DND-41 (cell line): Measurements from ENCODE around the gene ZBED4.

Experiments
- ATAC-seq: fragments of 200-7000 bp; cut with Tn5 transposase; 3 replicates; pipeline ENCODE4 v1.9.1; 2021; ENCODE audit warnings: low read depth; ENCODE audit not compliant: insufficient read depth
- DNase-seq: peaks from one replicate; pipeline ENCODE4 v3.0.0-alpha.2; 2020
- H2AFZ ChIP-seq: 2 replicates; pipeline ENCODE4 v1.6.0; 2012; ENCODE audit warnings: low read depth, low read length
- H3K27ac ChIP-seq: 2 replicates; pipeline ENCODE4 v1.5.1; 2012; ENCODE audit warnings: low read length, inconsistent platforms
- H3K27me3 ChIP-seq: fragments of 200-600 bp; sonication (generic); 2 replicates; pipeline ENCODE4 v1.6.0; 2012; ENCODE audit warnings: low read length, mild to moderate bottlenecking, inconsistent platforms; ENCODE audit not compliant: insufficient read depth, poor library complexity
- H3K36me3 ChIP-seq: 2 replicates; pipeline ENCODE4 v1.5.1; 2012; ENCODE audit warnings: low read length, inconsistent platforms; ENCODE audit not compliant: insufficient read depth
- H3K4me1 ChIP-seq: 2 replicates; pipeline ENCODE4 v1.5.1; 2012; ENCODE audit warnings: mild to moderate bottlenecking, low read length; ENCODE audit not compliant: insufficient read depth
- H3K4me2 ChIP-seq: 2 replicates; pipeline ENCODE4 v1.6.0; 2012; ENCODE audit warnings: mild to moderate bottlenecking, moderate library complexity, low read length, inconsistent platforms; ENCODE audit not compliant: insufficient read depth
- H3K4me3 ChIP-seq, 2 experiments: fragments of 200-600 bp in 1 of 2; shearing (Covaris generic) in 1 of 2; 2 replicates each; pipeline ENCODE4 v1.5.1; 2012 to 2016; ENCODE audit warnings: inconsistent platforms in 2 of 2, low read length in 2 of 2, mild to moderate bottlenecking in 2 of 2, low read depth in 1 of 2, moderate library complexity in 1 of 2
- H3K79me2 ChIP-seq: 2 replicates; pipeline ENCODE4 v1.6.0; 2012; ENCODE audit warnings: low read length, inconsistent platforms; ENCODE audit not compliant: insufficient read depth
- H3K9ac ChIP-seq: 2 replicates; pipeline ENCODE4 v1.6.0; 2012; ENCODE audit warnings: low read depth, mild to moderate bottlenecking, inconsistent platforms, low read length, moderate library complexity
- H3K9me3 ChIP-seq: 2 replicates; pipeline ENCODE4 v1.5.1; 2012; ENCODE audit warnings: low read length, moderate library complexity, mild to moderate bottlenecking, inconsistent platforms; ENCODE audit not compliant: insufficient read depth, severe bottlenecking
- H4K20me1 ChIP-seq: 2 replicates; pipeline ENCODE4 v1.6.0; 2012; ENCODE audit warnings: low read length; ENCODE audit not compliant: insufficient read depth
- CTCF ChIP-seq: IDR thresholded peaks from 2 replicates; pipeline ENCODE4 v1.5.1; 2012; ENCODE audit warnings: borderline replicate concordance, low read length, moderate library complexity, mild to moderate bottlenecking; ENCODE audit not compliant: poor library complexity, severe bottlenecking; ENCODE audit errors: extremely low read depth
- EZH2 ChIP-seq: IDR thresholded peaks from 3 replicates; pipeline ENCODE4 v1.6.1; 2012; ENCODE audit warnings: borderline replicate concordance, low read depth, mild to moderate bottlenecking, moderate library complexity, low read length, inconsistent platforms; ENCODE audit not compliant: severe bottlenecking

Gene ZBED4

GRCh38 chr22:49863931-49864330 lies 10.3 kb downstream of the ZBED4 start:
- TF ChIP-seq CTCF (no peak), EZH2 (no peak)
- Histone ChIP-seq H3K4me1 (peaks cover 22% of the 10 kb centered on the region), H4K20me1 (peaks cover 56% of the 10 kb centered on the region), H3K27me3 (no peaks in the 10 kb centered on the region), H3K9me3 (peaks cover 8% of the 10 kb centered on the region), H3K36me3 (peaks cover 7% of the 10 kb centered on the region; the same call in 1 of the 2 replicates), H2AFZ (no peak overlapping the region), H3K4me2 (no peak overlapping the region), H3K4me3 (no peak overlapping the region), H3K9ac (no peak overlapping the region), H3K27ac (0 out of 2 replicates have a peak overlapping the region, but pooled peaks have one; percentile 8), H3K79me2 (peaks cover 98% of the 10 kb centered on the region)
- DNase-seq, result peak; percentile 44
- peak; percentile 76 for ATAC-seq

GRCh38 chr22:49865156-49865555 lies 11.5 kb downstream of the ZBED4 start:
- H3K27ac ChIP-seq, result no peak overlapping the region
- TF ChIP-seq EZH2, result no peak
- no peak overlapping the region for H3K4me3 ChIP-seq
- no peak overlapping the region for H2AFZ ChIP-seq
- no peaks in the 10 kb centered on the region for H3K27me3 ChIP-seq
- ATAC-seq (no peak), DNase-seq (no peak)
- H3K9ac ChIP-seq, result no peak overlapping the region
- peaks cover 99% of the 10 kb centered on the region for H3K79me2 ChIP-seq
- peaks cover 56% of the 10 kb centered on the region for H4K20me1 ChIP-seq
- no peak overlapping the region for H3K4me2 ChIP-seq
- H3K36me3 ChIP-seq, result peaks cover 10% of the 10 kb centered on the region; the same call in 1 of the 2 replicates
- H3K4me1 ChIP-seq, result peaks cover 28% of the 10 kb centered on the region
- H3K9me3 ChIP-seq, result peaks cover 8% of the 10 kb centered on the region

GRCh38 chr22:49866134-49866533 lies 12.5 kb downstream of the ZBED4 start:
- Histone ChIP-seq H3K9me3 (peaks cover 8% of the 10 kb centered on the region), H3K27me3 (no peaks in the 10 kb centered on the region), H3K27ac (no peak overlapping the region), H3K4me2 (no peak overlapping the region), H3K9ac (no peak overlapping the region), H3K79me2 (peaks cover 99% of the 10 kb centered on the region), H3K36me3 (peaks cover 10% of the 10 kb centered on the region; the same call in 1 of the 2 replicates), H2AFZ (no peak overlapping the region), H3K4me1 (peaks cover 34% of the 10 kb centered on the region), H4K20me1 (peaks cover 57% of the 10 kb centered on the region), H3K4me3 (no peak overlapping the region)
- no peak for ATAC-seq
- no peak for DNase-seq
- TF ChIP-seq EZH2, result no peak
- no peak for TF ChIP-seq CTCF

- Histone ChIP-seq H3K4me1 (peaks cover 34% of the 10 kb centered on the region), H3K9me3 (peaks cover 8% of the 10 kb centered on the region), H2AFZ (no peak overlapping the region), H4K20me1 (peaks cover 57% of the 10 kb centered on the region), H3K27me3 (no peaks in the 10 kb centered on the region), H3K4me3 (no peak overlapping the region), H3K27ac (no peak overlapping the region), H3K4me2 (no peak overlapping the region), H3K9ac (no peak overlapping the region), H3K36me3 (peaks cover 10% of the 10 kb centered on the region; the same call in 1 of the 2 replicates), H3K79me2 (peaks cover 99% of the 10 kb centered on the region)
- DNase-seq, result no peak
- no peak for ATAC-seq
- TF ChIP-seq CTCF (no peak), EZH2 (no peak)
These were observed 13.0 kb downstream of the ZBED4 start for GRCh38 chr22:49866646-49867045.
